Measurements from ENCODE around the gene SLC12A5.

GRCh38 chr20:46083531-46084061, 54.6 kb downstream of the SLC12A5 start:
- TF ChIP-seq CTCF (conservative IDR thresholded peaks at IDR 0.05 in 1 of 2, IDR thresholded peaks at IDR 0.05 in 1 of 2; ENCODE audit: low read depth in 1 of 2, low read length in 2 of 2): no peak
- no peak for TF ChIP-seq EZH2 (IDR thresholded peaks at IDR 0.05; ENCODE audit: low read length, missing control alignments)
